SH-SY5Y (cell line): ENCODE measurements around the gene ZNRF3.

Source experiments
- GATA2 ChIP-seq: IDR thresholded peaks from 2 replicates; pipeline ENCODE4 v1.6.1; 2011; ENCODE audit warnings: mild to moderate bottlenecking, low read depth, low read length
- GATA3 ChIP-seq: IDR thresholded peaks from 2 replicates; pipeline ENCODE4 v1.6.1; 2011; ENCODE audit warnings: low read depth, mild to moderate bottlenecking, low read length, moderate library complexity

The ZNRF3 gene

GRCh38 chr22:28985581-28986290 lies 102.4 kb downstream of the ZNRF3 start:
- no peak for TF ChIP-seq GATA2
- no peak; the same call in 1 of the 2 replicates for TF ChIP-seq GATA3

DNA sequence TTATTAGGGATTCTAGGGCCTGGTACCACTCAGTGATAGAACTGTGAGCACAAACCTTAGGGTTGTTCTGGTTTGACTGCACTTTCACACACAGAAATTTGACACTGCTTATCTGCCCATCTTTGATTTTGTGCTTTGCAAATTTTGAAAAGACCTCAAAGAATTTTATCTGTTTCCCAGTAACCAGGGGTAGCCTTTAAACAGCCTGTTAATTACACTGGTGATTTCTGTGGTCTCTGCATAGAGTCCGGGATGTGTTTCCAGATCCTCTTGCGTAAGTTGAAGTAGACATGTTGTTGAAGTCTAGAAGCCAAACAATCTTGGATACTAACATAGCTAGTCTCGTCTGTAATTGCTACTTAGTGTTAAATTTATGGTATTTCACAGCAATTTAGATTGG lies 103.0 kb downstream of the ZNRF3 start:
- TF ChIP-seq GATA2, result no peak
- TF ChIP-seq GATA3, result no peak

GRCh38 chr22:28988457-28988856 lies 105.1 kb downstream of the ZNRF3 start:
- TF ChIP-seq GATA3 (no peak), GATA2 (no peak)

- TF ChIP-seq GATA2, result no peak
- TF ChIP-seq GATA3, result no peak
These were observed 105.7 kb downstream of the ZNRF3 start for GRCh38 chr22:28989035-28989464.

GRCh38 chr22:28989484-28989883 lies 106.1 kb downstream of the ZNRF3 start:
- TF ChIP-seq GATA3 (no peak), GATA2 (no peak)

GRCh38 chr22:28989912-28990311 lies 106.5 kb downstream of the ZNRF3 start:
- TF ChIP-seq GATA2 (no peak), GATA3 (no peak)

DNA sequence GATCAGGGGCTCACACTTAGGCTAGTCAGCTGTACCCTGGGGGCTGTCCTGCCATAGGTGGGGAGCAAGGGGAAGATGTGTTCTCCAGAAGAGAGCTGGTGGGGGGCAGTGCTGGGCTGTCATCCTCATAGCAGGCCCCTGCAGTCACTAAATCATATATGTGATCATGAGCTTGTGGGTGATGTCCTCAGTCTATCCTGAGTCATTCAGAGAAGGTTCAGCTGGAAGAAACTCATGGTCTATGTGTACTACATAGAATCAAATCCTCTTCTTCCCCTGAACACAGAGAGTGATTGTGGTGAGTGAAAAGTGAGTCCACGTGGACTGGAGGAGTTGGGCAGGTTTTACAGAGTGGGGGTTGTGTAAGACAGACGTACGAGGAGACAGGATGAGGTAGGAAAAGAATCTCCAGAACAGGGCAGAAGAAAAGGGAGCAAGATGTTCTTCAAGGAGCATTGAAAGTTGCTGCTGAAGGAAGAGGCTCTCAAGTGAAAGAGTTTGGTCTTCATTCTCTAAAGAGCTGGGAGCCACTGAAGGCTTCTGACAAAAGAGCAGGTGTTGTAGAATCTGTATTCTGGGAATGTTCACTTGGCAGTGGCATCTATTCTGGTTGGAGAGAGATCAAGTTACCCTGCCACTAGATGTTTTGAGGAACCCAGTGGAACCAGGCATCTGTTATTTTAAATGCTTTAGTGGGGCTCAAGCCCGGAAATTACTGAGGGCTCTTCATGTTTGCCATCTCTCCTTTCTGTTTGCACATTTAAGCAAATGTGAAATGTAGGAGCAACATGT lies 109.4 kb downstream of the ZNRF3 start:
- TF ChIP-seq GATA2 (no peak), GATA3 (no peak)

DNA sequence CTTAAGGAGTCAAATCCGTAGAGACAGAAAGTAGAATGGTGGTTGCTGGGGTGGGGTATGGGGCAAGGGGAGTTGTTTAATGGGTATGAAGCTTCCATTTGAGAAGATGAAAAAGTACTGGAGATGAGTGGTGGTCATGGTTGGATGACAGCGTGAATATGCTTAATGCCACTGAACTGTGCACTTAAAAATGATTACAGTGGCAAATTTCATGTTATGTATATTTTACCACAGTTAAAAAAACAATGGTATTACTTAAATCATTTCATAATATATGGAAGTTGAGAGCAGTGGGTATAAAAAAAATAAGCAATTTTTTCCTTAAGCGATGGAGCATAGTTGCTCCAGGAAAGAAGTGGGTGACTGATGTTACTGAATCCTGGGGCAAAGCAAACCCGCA lies 111.2 kb downstream of the ZNRF3 start:
- no peak for TF ChIP-seq GATA2
- no peak for TF ChIP-seq GATA3

DNA sequence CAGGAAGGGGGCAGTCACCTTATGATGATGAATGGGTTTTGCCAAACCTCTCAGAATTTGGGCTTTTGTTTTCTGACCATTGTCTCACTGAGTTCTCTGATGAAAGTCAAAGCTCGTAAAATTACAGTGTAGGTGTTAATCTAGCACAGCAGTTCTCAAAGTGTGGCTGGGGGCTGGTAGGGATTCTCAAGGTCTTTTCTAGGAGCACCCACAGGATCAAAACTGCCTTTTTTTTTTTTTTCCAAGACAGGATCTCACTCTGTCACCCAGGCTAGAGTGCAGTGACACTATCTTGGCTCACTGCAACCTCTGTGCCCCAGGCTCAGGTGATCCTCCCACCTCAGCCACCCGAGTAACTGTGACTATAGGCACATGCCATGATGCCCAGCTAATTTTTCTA lies 112.2 kb downstream of the ZNRF3 start:
- no peak for TF ChIP-seq GATA2
- no peak for TF ChIP-seq GATA3

GRCh38 chr22:28997342-28997741 lies 114.0 kb downstream of the ZNRF3 start:
- TF ChIP-seq GATA2 (no peak), GATA3 (no peak)

DNA sequence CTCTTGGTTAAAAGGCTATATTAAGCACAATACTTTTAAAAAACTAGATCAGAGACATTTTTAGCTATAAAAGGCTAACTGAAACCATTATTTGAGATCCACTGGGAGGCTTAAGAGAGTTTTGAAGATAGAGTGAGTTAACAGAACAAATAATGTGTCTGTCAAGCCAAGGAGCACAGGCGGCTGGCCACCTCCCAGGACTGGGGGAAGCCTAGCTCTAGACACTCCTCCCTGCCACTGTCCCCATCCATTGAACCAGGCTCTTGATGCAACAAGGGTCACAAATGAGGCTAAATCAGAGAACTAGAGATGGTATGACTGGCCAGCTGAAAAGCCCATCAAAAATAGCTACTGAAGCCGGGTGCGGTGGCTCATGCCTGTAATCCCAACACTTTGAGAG lies 115.3 kb downstream of the ZNRF3 start:
- TF ChIP-seq GATA3 (no peak), GATA2 (no peak)

- no peak for TF ChIP-seq GATA2
- TF ChIP-seq GATA3, result no peak
These were observed 116.1 kb downstream of the ZNRF3 start for GRCh38 chr22:28999510-28999909.

DNA sequence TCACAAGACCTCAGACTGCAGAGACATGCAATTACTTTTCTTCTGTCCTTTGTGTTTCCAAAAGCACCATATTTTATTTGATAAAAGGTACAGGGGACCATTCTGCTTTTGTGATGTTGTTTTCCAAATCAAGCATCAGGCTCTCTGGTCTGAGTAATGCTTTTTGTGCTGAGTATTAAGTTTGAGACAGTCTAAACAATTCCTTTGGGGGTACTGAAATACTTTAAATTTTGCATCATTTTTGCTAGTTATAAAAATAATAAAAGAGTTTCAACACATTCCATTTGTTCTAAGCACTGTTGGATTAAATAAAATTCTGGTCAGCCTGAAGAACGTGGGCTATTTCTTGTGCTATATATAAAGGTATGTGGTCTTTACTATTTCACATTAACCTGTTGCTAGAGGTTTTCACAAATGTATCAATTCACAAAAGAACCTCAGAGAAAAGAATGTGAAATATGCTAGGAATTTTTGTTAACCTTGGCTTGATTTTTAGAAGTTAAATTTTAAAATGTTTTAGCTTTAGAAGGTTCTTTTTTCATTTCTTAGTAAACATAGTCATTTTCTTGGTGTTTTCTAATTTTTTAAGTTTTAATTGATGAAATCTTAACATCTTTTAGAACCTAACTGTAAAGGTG lies 116.7 kb downstream of the ZNRF3 start:
- TF ChIP-seq GATA3 (no peak), GATA2 (no peak)

DNA sequence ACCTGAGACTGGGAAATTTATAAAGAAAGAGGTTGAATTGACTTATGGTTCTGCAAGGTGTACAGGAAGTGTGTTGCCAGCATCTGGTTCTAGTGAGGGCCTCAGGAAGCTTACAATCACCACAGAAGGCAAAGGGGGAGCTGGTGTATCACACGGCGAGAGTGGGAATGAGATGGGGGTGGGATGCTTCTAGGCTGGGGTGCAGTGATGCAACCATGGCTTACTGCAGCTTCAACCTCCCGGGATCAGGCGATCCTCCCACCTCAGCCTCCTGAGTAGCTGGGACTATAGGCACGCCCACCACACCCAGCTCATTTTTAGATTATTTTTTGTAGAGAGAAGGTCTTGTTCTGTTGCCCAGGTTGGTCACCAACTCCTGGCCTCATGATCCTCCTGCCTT lies 117.3 kb downstream of the ZNRF3 start:
- TF ChIP-seq GATA2, result no peak

GRCh38 chr22:29002603-29003002 lies 119.2 kb downstream of the ZNRF3 start:
- no peak for TF ChIP-seq GATA3
- TF ChIP-seq GATA2, result no peak
